ENCODE data around the gene NT5DC3.

NT5DC3 gene

GRCh38 chr12:103769240-103769945 lies 71.6 kb downstream of the NT5DC3 start:
- TF ChIP-seq PAX5 (IDR thresholded peaks at IDR 0.05; ENCODE audit: insufficient read depth, low read length, severe bottlenecking) (no peak), POLR2A (IDR thresholded peaks at IDR 0.05; ENCODE audit: low read depth, low read length) (no peak), SPI1 (IDR thresholded peaks at IDR 0.05; ENCODE audit: low read depth, low read length) (no peak), POU2F2 (IDR thresholded peaks at IDR 0.05; ENCODE audit: low read depth, low read length) (no peak), POLR2AphosphoS5 (IDR thresholded peaks at IDR 0.05; ENCODE audit: low read depth, low read length) (no peak), TAF1 (IDR thresholded peaks at IDR 0.05; ENCODE audit: low read depth, low read length) (no peak)
- DNase-seq (ENCODE audit: insufficient read length, low spot score) (no peak), FAIRE-seq (no peak)

GRCh38 chr12:103768467-103769123 lies 72.4 kb downstream of the NT5DC3 start:
- FAIRE-seq (no peak), DNase-seq (ENCODE audit: insufficient read length, low spot score) (no peak)
- TF ChIP-seq POU2F2 (IDR thresholded peaks at IDR 0.05; ENCODE audit: low read depth, low read length) (no peak), POLR2A (IDR thresholded peaks at IDR 0.05; ENCODE audit: low read depth, low read length) (no peak), PAX5 (IDR thresholded peaks at IDR 0.05; ENCODE audit: insufficient read depth, low read length, severe bottlenecking) (no peak), SPI1 (IDR thresholded peaks at IDR 0.05; ENCODE audit: low read depth, low read length) (no peak), TAF1 (IDR thresholded peaks at IDR 0.05; ENCODE audit: low read depth, low read length) (no peak), POLR2AphosphoS5 (IDR thresholded peaks at IDR 0.05; ENCODE audit: low read depth, low read length) (no peak)

GRCh38 chr12:103766028-103766427 lies 75.0 kb downstream of the NT5DC3 start:
- DNase-seq (ENCODE audit: insufficient read length, low spot score): no peak
- no peak for FAIRE-seq
- TF ChIP-seq POLR2AphosphoS5 (IDR thresholded peaks at IDR 0.05; ENCODE audit: low read depth, low read length) (no peak), POU2F2 (IDR thresholded peaks at IDR 0.05; ENCODE audit: low read depth, low read length) (no peak), POLR2A (IDR thresholded peaks at IDR 0.05; ENCODE audit: low read depth, low read length) (no peak), PAX5 (IDR thresholded peaks at IDR 0.05; ENCODE audit: insufficient read depth, low read length, severe bottlenecking) (no peak)

GRCh38 chr12:103765322-103765721 lies 75.7 kb downstream of the NT5DC3 start:
- TF ChIP-seq POLR2AphosphoS5 (IDR thresholded peaks at IDR 0.05; ENCODE audit: low read depth, low read length): no peak
- TF ChIP-seq POLR2A (IDR thresholded peaks at IDR 0.05; ENCODE audit: low read depth, low read length): no peak
- TF ChIP-seq TAF1 (IDR thresholded peaks at IDR 0.05; ENCODE audit: low read depth, low read length): no peak
- TF ChIP-seq POU2F2 (IDR thresholded peaks at IDR 0.05; ENCODE audit: low read depth, low read length): no peak
- no peak for TF ChIP-seq PAX5 (IDR thresholded peaks at IDR 0.05; ENCODE audit: insufficient read depth, low read length, severe bottlenecking)
- TF ChIP-seq SPI1 (IDR thresholded peaks at IDR 0.05; ENCODE audit: low read depth, low read length): no peak
- DNase-seq (ENCODE audit: insufficient read length, low spot score) (no peak), FAIRE-seq (no peak)

- FAIRE-seq: no peak
- TF ChIP-seq PAX5 (IDR thresholded peaks at IDR 0.05; ENCODE audit: insufficient read depth, low read length, severe bottlenecking): no peak
- TF ChIP-seq SPI1 (IDR thresholded peaks at IDR 0.05; ENCODE audit: low read depth, low read length): no peak
- no peak for TF ChIP-seq POU2F2 (IDR thresholded peaks at IDR 0.05; ENCODE audit: low read depth, low read length)
- TF ChIP-seq POLR2AphosphoS5 (IDR thresholded peaks at IDR 0.05; ENCODE audit: low read depth, low read length): no peak
- no peak for TF ChIP-seq TAF1 (IDR thresholded peaks at IDR 0.05; ENCODE audit: low read depth, low read length)
- no peak for TF ChIP-seq POLR2A (IDR thresholded peaks at IDR 0.05; ENCODE audit: low read depth, low read length)
- DNase-seq (ENCODE audit: insufficient read length, low spot score): no peak
These were observed 78.6 kb downstream of the NT5DC3 start for GRCh38 chr12:103762473-103762872.

- TF ChIP-seq SPI1 (IDR thresholded peaks at IDR 0.05; ENCODE audit: low read depth, low read length) (no peak), POU2F2 (IDR thresholded peaks at IDR 0.05; ENCODE audit: low read depth, low read length) (no peak), TAF1 (IDR thresholded peaks at IDR 0.05; ENCODE audit: low read depth, low read length) (no peak), POLR2A (IDR thresholded peaks at IDR 0.05; ENCODE audit: low read depth, low read length) (no peak), PAX5 (IDR thresholded peaks at IDR 0.05; ENCODE audit: insufficient read depth, low read length, severe bottlenecking) (no peak), POLR2AphosphoS5 (IDR thresholded peaks at IDR 0.05; ENCODE audit: low read depth, low read length) (no peak)
- no peak for FAIRE-seq
- DNase-seq (ENCODE audit: insufficient read length, low spot score): no peak
These were observed 82.5 kb downstream of the NT5DC3 start for GRCh38 chr12:103758310-103759089.

- no peak for DNase-seq (ENCODE audit: insufficient read length, low spot score)
- no peak for FAIRE-seq
- TF ChIP-seq TAF1 (IDR thresholded peaks at IDR 0.05; ENCODE audit: low read depth, low read length) (no peak), POU2F2 (IDR thresholded peaks at IDR 0.05; ENCODE audit: low read depth, low read length) (no peak), SPI1 (IDR thresholded peaks at IDR 0.05; ENCODE audit: low read depth, low read length) (no peak), POLR2A (IDR thresholded peaks at IDR 0.05; ENCODE audit: low read depth, low read length) (no peak)
These were observed 83.8 kb downstream of the NT5DC3 start for GRCh38 chr12:103757248-103757647.

GRCh38 chr12:103756443-103756842 lies 84.6 kb downstream of the NT5DC3 start:
- TF ChIP-seq PAX5 (IDR thresholded peaks at IDR 0.05; ENCODE audit: insufficient read depth, low read length, severe bottlenecking): no peak
- DNase-seq (ENCODE audit: insufficient read length, low spot score) (no peak), FAIRE-seq (no peak)

- DNase-seq (ENCODE audit: insufficient read length, low spot score) (no peak), FAIRE-seq (no peak)
- TF ChIP-seq POLR2A (IDR thresholded peaks at IDR 0.05; ENCODE audit: low read depth, low read length) (no peak), POLR2AphosphoS5 (IDR thresholded peaks at IDR 0.05; ENCODE audit: low read depth, low read length) (no peak), POU2F2 (IDR thresholded peaks at IDR 0.05; ENCODE audit: low read depth, low read length) (no peak), PAX5 (IDR thresholded peaks at IDR 0.05; ENCODE audit: insufficient read depth, low read length, severe bottlenecking) (no peak), SPI1 (IDR thresholded peaks at IDR 0.05; ENCODE audit: low read depth, low read length) (no peak), TAF1 (IDR thresholded peaks at IDR 0.05; ENCODE audit: low read depth, low read length) (no peak)
These were observed 85.6 kb downstream of the NT5DC3 start for GRCh38 chr12:103755425-103755824.
